ENCODE data around the gene HES6. TPM values are rescaled to one million over a fixed set of nuclear protein-coding genes. Genes with fewer than 3 reads are reported as not detected.
A peak's percentile ranks its signal among the peaks of the same experiment; 100 is the strongest.

Gene HES6
- total RNA-seq, 1 donor from 2014 or later: 5.0 TPM

GRCh38 chr2:238286987-238287736 lies 47.3 kb upstream of the HES6 start:
- H3K27ac Mint-ChIP-seq (ENCODE audit: unreplicated experiment): peak overlapping the region; percentile 89

GRCh38 chr2:238286551-238286950 lies 46.7 kb upstream of the HES6 start:
- Mint-ChIP-seq H3K27ac (ENCODE audit: unreplicated experiment) (peak overlapping the region; percentile 89), H3K4me3 (ENCODE audit: unreplicated experiment) (peak overlapping the region; percentile 15), H3K27me3 (ENCODE audit: unreplicated experiment) (peaks cover 28% of the 10 kb centered on the region), H3K4me1 (ENCODE audit: unreplicated experiment) (peaks cover 23% of the 10 kb centered on the region), H3K9me3 (ENCODE audit: unreplicated experiment) (no peaks in the 10 kb centered on the region), H3K36me3 (ENCODE audit: low read depth, unreplicated experiment) (peaks cover 4% of the 10 kb centered on the region)
- no peak for DNase-seq (ENCODE audit: low spot score)
- TF ChIP-seq, protein P1, sequence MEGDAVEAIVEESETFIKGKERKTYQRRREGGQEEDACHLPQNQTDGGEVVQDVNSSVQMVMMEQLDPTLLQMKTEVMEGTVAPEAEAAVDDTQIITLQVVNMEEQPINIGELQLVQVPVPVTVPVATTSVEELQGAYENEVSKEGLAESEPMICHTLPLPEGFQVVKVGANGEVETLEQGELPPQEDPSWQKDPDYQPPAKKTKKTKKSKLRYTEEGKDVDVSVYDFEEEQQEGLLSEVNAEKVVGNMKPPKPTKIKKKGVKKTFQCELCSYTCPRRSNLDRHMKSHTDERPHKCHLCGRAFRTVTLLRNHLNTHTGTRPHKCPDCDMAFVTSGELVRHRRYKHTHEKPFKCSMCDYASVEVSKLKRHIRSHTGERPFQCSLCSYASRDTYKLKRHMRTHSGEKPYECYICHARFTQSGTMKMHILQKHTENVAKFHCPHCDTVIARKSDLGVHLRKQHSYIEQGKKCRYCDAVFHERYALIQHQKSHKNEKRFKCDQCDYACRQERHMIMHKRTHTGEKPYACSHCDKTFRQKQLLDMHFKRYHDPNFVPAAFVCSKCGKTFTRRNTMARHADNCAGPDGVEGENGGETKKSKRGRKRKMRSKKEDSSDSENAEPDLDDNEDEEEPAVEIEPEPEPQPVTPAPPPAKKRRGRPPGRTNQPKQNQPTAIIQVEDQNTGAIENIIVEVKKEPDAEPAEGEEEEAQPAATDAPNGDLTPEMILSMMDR (IDR thresholded peaks at IDR 0.05; ENCODE audit: unreplicated experiment): no peak

More at GRCh38 chr2:238286987-238287736, 47.3 kb upstream of the HES6 start:
- Mint-ChIP-seq H3K9me3 (ENCODE audit: unreplicated experiment) (no peaks in the 10 kb centered on the region), H3K4me1 (ENCODE audit: unreplicated experiment) (peaks cover 22% of the 10 kb centered on the region), H3K4me3 (ENCODE audit: unreplicated experiment) (peak overlapping the region; percentile 42), H3K27me3 (ENCODE audit: unreplicated experiment) (peaks cover 28% of the 10 kb centered on the region), H3K36me3 (ENCODE audit: low read depth, unreplicated experiment) (peaks cover 4% of the 10 kb centered on the region)
- TF ChIP-seq, protein P1 (IDR thresholded peaks at IDR 0.05; ENCODE audit: unreplicated experiment): no peak
- no peak for DNase-seq (ENCODE audit: low spot score)

GRCh38 chr2:238286095-238286494 lies 46.3 kb upstream of the HES6 start:
- H3K36me3 Mint-ChIP-seq (ENCODE audit: low read depth, unreplicated experiment): peaks cover 4% of the 10 kb centered on the region
- DNase-seq (ENCODE audit: low spot score): no peak
- peak overlapping the region; percentile 15 for H3K4me3 Mint-ChIP-seq (ENCODE audit: unreplicated experiment)
- H3K9me3 Mint-ChIP-seq (ENCODE audit: unreplicated experiment): no peaks in the 10 kb centered on the region
- H3K4me1 Mint-ChIP-seq (ENCODE audit: unreplicated experiment): peaks cover 23% of the 10 kb centered on the region
- peak overlapping the region; percentile 89 for H3K27ac Mint-ChIP-seq (ENCODE audit: unreplicated experiment)
- TF ChIP-seq, protein P1 (IDR thresholded peaks at IDR 0.05; ENCODE audit: unreplicated experiment): no peak
- peaks cover 28% of the 10 kb centered on the region for H3K27me3 Mint-ChIP-seq (ENCODE audit: unreplicated experiment)

DNA sequence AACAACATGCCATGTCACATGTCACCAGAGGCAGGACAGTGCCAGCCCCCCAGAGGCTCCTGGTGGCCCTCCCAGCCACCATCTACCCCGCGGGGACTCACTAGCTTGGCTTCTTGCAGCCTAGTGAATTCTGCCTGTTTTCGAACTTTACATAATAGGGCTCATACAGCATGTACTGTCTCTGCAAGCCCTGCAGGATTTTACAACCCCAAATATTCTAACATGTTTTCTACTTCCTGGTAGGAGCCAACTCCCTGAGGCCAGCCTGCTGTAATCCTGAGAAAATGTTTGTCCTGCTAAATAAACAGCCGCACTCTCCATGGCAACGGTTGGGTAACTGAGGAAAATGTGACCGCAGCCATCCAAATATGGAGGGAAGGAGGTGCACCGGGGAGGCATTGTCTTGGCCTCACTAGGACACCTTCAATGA lies 45.8 kb upstream of the HES6 start:
- peak; percentile 46 for DNase-seq (ENCODE audit: low spot score)
- peaks cover 23% of the 10 kb centered on the region for H3K4me1 Mint-ChIP-seq (ENCODE audit: unreplicated experiment)
- no peak overlapping the region for H3K4me3 Mint-ChIP-seq (ENCODE audit: unreplicated experiment)
- H3K36me3 Mint-ChIP-seq (ENCODE audit: low read depth, unreplicated experiment): peaks cover 4% of the 10 kb centered on the region
- H3K9me3 Mint-ChIP-seq (ENCODE audit: unreplicated experiment): no peaks in the 10 kb centered on the region
- TF ChIP-seq, protein P1 (IDR thresholded peaks at IDR 0.05; ENCODE audit: unreplicated experiment): no peak
- peak overlapping the region; percentile 89 for H3K27ac Mint-ChIP-seq (ENCODE audit: unreplicated experiment)
- H3K27me3 Mint-ChIP-seq (ENCODE audit: unreplicated experiment): peaks cover 26% of the 10 kb centered on the region

DNA sequence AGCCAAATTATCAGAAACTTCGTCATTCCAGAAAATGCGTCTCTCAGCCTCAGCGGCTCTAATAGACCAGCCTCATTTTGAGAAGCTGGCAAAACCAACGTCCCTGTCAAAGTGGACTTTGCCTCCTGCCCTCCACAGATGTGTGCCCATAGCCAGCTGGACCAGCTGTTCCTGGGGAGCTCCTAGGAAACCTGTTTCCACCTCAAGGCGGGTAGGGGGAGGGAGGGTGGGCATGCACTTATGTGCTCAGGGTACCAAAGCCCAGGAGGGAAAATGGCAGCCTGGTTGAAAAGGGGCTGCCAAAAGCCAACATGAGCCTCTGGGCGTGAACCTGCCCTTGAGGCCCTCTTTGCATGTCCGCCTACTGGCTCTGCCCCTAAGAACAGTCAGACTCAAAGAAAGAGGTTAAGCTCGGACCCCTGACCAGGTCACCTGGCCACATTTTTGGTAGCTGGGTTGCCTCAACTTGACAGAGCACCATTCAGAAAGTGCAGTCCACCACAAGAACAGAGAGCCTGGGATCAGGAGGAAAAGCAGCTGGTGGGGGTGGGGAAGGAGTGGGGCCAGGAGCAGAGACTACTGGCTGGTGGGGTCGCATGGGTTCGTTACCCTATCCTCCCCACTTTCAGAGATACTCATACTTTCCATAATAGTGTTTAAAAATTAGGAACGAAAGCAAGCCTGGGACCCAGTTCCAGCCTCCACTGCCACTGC lies 45.1 kb upstream of the HES6 start:
- TF ChIP-seq, protein P1 (IDR thresholded peaks at IDR 0.05; ENCODE audit: unreplicated experiment): no peak
- H3K27ac Mint-ChIP-seq (ENCODE audit: unreplicated experiment): peak overlapping the region; percentile 89
- peaks cover 4% of the 10 kb centered on the region for H3K36me3 Mint-ChIP-seq (ENCODE audit: low read depth, unreplicated experiment)
- no peaks in the 10 kb centered on the region for H3K9me3 Mint-ChIP-seq (ENCODE audit: unreplicated experiment)
- DNase-seq (ENCODE audit: low spot score): no peak
- peak overlapping the region; percentile 38 for H3K4me3 Mint-ChIP-seq (ENCODE audit: unreplicated experiment)
- H3K27me3 Mint-ChIP-seq (ENCODE audit: unreplicated experiment): peaks cover 23% of the 10 kb centered on the region
- peaks cover 19% of the 10 kb centered on the region for H3K4me1 Mint-ChIP-seq (ENCODE audit: unreplicated experiment)
